Prostate gland (tissue), 2 donors: ENCODE results near the gene MLLT10.

Source experiments
- CTCF ChIP-seq, 4 experiments: fragments of 200-600 bp in 2 of 4; fragments of 450-650 bp in 2 of 4; sonication (generic) in 2 of 4; IDR thresholded peaks; 1 replicate in 3 of 4; 2 replicates in 1 of 4; pipeline ENCODE4 v1.5.1; 2016 to 2019; ENCODE audit warnings: antibody characterized with exemption in 4 of 4, mild to moderate bottlenecking in 2 of 4, moderate library complexity in 2 of 4
- POLR2A ChIP-seq: fragments of 450-650 bp; IDR thresholded peaks from one replicate; pipeline ENCODE4 v1.6.1; 2016; ENCODE audit warnings: antibody characterized with exemption, mild to moderate bottlenecking
- POLR2AphosphoS5 ChIP-seq: sonication (generic); formaldehyde crosslinking; IDR thresholded peaks from one replicate; pipeline ENCODE4 v1.6.1; 2017; ENCODE audit warnings: antibody characterized with exemption

- TF ChIP-seq CTCF (IDR thresholded peaks at IDR 0.05) (no peak), POLR2A (no peak), POLR2AphosphoS5 (no peak)
Measured at GRCh38 chr10:21758696-21759095, 224.7 kb downstream of the MLLT10 start.
